ENCODE measurements around the gene POR. TPM values are rescaled to one million over a fixed set of nuclear protein-coding genes. Genes with fewer than 3 reads are reported as not detected.

The POR gene
- total RNA-seq, 4 donors from 2014 or later = 10.0 to 122 (median 69.2) TPM

DNA sequence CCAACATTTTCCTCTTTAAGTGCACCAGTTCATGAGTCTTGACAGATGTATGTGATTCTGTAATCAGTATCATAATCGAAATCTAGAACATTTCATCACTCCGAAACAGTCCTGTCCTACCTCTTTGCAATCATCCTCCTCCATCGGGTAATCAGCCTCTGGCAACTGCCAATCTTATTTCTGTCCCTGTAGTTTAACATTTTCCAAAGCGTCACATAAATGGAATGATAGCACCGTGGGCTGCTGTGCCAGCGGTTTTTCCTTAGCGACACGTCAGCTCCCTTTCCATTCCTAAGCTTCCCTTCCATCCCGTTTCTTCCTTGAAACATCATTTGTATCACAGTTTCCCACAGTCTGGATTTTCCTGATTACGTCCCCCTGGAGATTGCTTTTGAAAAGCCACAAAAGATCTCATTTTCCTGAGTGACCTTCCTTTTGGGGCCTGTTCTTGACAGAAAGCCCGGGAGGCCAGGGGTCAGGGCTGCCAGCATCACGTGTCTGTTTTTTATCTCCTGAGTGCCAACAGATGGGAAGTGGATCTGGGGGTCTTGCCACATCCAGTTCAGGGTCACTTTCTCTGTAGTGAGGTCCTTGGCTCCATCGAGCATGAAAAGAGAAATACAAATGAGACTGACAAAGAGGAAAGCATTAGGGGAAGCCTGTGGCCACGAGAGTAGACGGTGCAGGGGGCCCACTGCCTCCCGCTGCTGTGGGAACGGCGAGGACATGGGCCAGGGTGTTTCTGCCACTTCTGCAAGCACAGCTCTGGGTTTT is 47.8 kb downstream of the POR start:
- Histone ChIP-seq H3K9me3 (no peaks in the 10 kb centered on the region), H3K4me3 (no peak overlapping the region), H3K27me3 (no peaks in the 10 kb centered on the region), H3K36me3 (no peaks in the 10 kb centered on the region), H3K4me1 (peaks cover 0 to 13% of the 10 kb centered on the region in 2 donors), H3K27ac (peak overlapping the region; percentile 60 to 74)
- intact Hi-C loops (cut with DNase I; ENCODE audit: low total_unique reads) = no loop called here
- no peak for DNase-seq
- no peak for TF ChIP-seq POLR2A (IDR thresholded peaks at IDR 0.05)

DNA sequence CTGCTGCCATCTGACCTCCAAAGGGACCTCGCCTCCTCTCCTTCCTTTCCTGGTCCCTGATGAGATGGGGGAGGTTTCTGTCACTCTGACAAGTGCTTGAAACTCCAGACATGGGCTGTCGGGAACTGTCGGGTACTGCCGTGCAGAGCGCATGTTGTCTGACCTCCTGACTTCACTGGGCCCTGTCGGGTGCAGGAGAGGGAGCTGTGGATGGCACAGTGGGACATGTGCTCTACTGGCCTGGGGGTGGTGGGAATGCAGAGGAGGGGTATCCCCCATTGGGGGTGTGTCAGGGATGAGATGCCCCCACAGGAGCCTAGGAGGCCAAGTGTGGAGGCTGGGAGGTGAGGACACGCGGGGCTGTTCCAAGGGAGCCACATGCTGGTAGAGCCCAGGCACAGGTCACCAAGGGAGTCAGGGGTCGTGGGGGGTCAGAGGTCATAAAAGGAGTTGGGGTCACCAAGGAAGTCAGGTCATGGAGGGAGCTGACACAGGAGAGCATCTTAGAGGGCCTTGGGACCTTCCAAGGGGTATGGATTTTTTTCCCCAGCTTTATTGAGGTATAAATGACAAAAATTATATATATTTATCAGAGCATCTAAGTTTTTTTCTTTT is 48.5 kb downstream of the POR start:
- peak overlapping the region; percentile 60 to 74 for H3K27ac ChIP-seq
- H3K36me3 ChIP-seq = no peaks in the 10 kb centered on the region
- TF ChIP-seq, protein P1, sequence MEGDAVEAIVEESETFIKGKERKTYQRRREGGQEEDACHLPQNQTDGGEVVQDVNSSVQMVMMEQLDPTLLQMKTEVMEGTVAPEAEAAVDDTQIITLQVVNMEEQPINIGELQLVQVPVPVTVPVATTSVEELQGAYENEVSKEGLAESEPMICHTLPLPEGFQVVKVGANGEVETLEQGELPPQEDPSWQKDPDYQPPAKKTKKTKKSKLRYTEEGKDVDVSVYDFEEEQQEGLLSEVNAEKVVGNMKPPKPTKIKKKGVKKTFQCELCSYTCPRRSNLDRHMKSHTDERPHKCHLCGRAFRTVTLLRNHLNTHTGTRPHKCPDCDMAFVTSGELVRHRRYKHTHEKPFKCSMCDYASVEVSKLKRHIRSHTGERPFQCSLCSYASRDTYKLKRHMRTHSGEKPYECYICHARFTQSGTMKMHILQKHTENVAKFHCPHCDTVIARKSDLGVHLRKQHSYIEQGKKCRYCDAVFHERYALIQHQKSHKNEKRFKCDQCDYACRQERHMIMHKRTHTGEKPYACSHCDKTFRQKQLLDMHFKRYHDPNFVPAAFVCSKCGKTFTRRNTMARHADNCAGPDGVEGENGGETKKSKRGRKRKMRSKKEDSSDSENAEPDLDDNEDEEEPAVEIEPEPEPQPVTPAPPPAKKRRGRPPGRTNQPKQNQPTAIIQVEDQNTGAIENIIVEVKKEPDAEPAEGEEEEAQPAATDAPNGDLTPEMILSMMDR (IDR thresholded peaks at IDR 0.05) = no peak
- TF ChIP-seq POLR2A (IDR thresholded peaks at IDR 0.05) = no peak
- DNase-seq = no peak
- intact Hi-C loops (cut with DNase I; ENCODE audit: low total_unique reads) = no loop called here
- no peaks in the 10 kb centered on the region for H3K9me3 ChIP-seq
- H3K4me1 ChIP-seq = peaks cover 0 to 19% of the 10 kb centered on the region in 2 donors
- H3K27me3 ChIP-seq = no peaks in the 10 kb centered on the region
- H3K4me3 ChIP-seq = no peak overlapping the region

DNA sequence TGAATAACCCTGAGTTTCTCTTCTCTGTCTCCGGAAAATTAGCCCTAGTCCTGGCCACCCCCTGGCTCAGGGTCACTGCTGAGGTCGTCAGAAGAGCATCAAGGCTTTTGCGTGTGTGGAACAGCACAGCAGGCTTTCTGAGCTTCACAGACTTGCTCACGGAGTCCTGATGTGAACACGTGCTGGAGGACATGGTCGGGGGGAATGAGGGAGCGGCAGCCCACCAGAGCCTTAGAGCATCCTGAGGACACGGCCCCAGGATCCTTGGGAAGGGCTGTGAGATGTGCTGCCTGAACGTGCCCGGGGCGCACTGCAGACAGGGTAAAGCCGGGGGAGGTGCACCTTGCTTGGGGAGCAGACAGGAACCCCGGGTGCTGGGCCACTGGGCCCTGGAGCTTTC is 50.7 kb downstream of the POR start:
- no peak for TF ChIP-seq POLR2A (IDR thresholded peaks at IDR 0.05)
- TF ChIP-seq, protein P1 (IDR thresholded peaks at IDR 0.05) = no peak
- peaks cover 0 to 27% of the 10 kb centered on the region in 2 donors for H3K4me1 ChIP-seq
- H3K27ac ChIP-seq = peak overlapping the region; percentile 76 to 79
- intact Hi-C loops (cut with DNase I; ENCODE audit: low total_unique reads) = no loop called here
- no peak for DNase-seq
- H3K27me3 ChIP-seq = no peaks in the 10 kb centered on the region
- no peaks in the 10 kb centered on the region for H3K36me3 ChIP-seq
- no peak overlapping the region for H3K4me3 ChIP-seq
- H3K9me3 ChIP-seq = no peaks in the 10 kb centered on the region

DNA sequence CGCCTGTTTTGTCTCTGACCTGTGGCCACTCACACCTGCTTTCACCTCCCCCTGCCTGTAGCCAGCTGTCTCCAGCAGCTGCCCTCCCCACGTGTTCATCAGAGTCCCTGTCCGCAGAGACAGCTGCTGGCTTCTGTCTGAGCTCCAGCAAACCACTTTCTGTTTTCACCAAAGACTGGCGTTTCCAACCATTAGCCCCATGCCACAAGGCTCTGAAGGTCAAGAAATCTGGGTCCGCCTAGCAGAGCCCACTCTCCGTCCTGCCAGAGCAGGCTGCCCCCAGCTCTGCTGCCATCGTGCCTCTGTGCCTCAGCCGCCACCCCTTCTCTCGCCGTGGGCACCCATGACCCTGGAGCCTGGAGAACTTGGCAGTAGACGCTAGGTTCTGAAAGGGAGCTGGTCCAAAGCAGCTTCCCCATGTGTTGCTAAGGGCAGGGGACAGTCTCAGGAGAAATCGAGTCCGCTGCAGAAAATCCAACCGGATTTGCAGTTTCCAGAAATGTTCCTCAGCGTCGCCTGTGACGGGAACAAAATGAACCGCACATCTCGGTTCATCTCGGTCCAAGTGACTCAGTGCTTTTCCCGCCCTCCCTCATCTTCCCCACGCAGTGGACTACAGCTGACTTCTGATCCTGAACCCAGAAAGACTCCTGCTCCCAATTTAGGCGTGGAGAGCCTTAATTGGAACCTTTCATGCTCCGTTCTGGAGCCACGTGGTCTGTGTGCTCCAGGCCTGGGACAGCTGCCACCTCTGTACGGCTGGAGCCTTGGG is 51.4 kb downstream of the POR start:
- Histone ChIP-seq H3K27ac (peak overlapping the region; percentile 76 to 79), H3K9me3 (no peaks in the 10 kb centered on the region), H3K4me3 (peak overlapping the region in 1 of 2 donors; percentile 23), H3K4me1 (peaks cover 0 to 27% of the 10 kb centered on the region in 2 donors), H3K27me3 (no peaks in the 10 kb centered on the region), H3K36me3 (no peaks in the 10 kb centered on the region)
- no peak for TF ChIP-seq POLR2A (IDR thresholded peaks at IDR 0.05)
- TF ChIP-seq, protein P1 (IDR thresholded peaks at IDR 0.05) = no peak
- DNase-seq = peak; percentile 73 to 78
- intact Hi-C loops (cut with DNase I; ENCODE audit: low total_unique reads) = no loop called here

DNA sequence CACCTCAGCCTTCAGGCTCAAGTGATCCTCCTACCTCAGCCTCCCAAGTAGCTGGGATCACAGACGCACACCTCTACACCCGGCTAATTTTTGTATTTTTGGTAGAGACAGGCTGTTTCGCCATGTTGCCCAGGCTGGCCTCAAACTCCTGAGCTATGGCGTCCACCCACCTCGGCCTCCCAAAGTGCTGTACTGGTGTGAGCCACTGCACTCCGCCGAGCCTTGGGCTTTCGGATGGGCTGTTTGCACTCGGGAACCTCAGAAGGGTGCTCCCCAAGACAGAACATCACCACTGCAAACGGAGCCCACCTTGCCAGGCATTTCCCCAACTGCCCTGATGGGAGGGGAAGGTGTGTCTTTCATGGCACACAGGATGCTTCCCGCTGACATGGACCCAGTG is 52.1 kb downstream of the POR start:
- intact Hi-C loops (cut with DNase I; ENCODE audit: low total_unique reads) = no loop called here
- DNase-seq = no peak
- Histone ChIP-seq H3K27me3 (no peaks in the 10 kb centered on the region), H3K4me3 (no peak overlapping the region), H3K27ac (peak overlapping the region; percentile 76 to 79), H3K36me3 (no peaks in the 10 kb centered on the region), H3K4me1 (peaks cover 0 to 27% of the 10 kb centered on the region in 2 donors), H3K9me3 (no peaks in the 10 kb centered on the region)
- TF ChIP-seq, protein P1 (IDR thresholded peaks at IDR 0.05) = no peak
- TF ChIP-seq POLR2A (IDR thresholded peaks at IDR 0.05) = no peak

All from uterus (tissue), 4 donors.